Kidney epithelial cell (primary cell): Measurements from ENCODE around the gene SORL1. TPM values are rescaled to one million over a fixed set of nuclear protein-coding genes. Genes with fewer than 3 reads are reported as not detected.

ENCODE experiments used
- DNase-seq: peaks from one replicate; pipeline ENCODE4 v3.0.0-alpha.2; 2010; ENCODE audit warnings: low read depth
- H3K27me3 ChIP-seq: 2 replicates; pipeline ENCODE4 v1.6.0; 2011; ENCODE audit warnings: low read length; ENCODE audit not compliant: control insufficient read depth, insufficient read depth
- H3K36me3 ChIP-seq: 2 replicates; pipeline ENCODE4 v1.5.1; 2011; ENCODE audit warnings: low read length; ENCODE audit not compliant: control insufficient read depth, insufficient read depth
- H3K4me3 ChIP-seq: 2 replicates; pipeline ENCODE4 v1.5.1; 2011; ENCODE audit warnings: low read depth, mild to moderate bottlenecking, control low read depth, low read length
- total RNA-seq: library from RNA; depleted of rRNA; stranded (reverse); fragments of >200 nt; gene quantifications from 2 replicates; pipeline ENCODE4 v1.2.3, GENCODE V29; 2015
- TF ChIP-seq, protein P1 (sequence below): IDR thresholded peaks from 2 replicates; pipeline ENCODE4 v1.5.1; 2011; ENCODE audit warnings: mild to moderate bottlenecking, moderate library complexity, low read length, control low read depth, inconsistent platforms; ENCODE audit not compliant: insufficient read depth, poor library complexity, severe bottlenecking

Gene SORL1
- total RNA-seq, 1 donor from 2014 or later, result 4.1 TPM

DNA sequence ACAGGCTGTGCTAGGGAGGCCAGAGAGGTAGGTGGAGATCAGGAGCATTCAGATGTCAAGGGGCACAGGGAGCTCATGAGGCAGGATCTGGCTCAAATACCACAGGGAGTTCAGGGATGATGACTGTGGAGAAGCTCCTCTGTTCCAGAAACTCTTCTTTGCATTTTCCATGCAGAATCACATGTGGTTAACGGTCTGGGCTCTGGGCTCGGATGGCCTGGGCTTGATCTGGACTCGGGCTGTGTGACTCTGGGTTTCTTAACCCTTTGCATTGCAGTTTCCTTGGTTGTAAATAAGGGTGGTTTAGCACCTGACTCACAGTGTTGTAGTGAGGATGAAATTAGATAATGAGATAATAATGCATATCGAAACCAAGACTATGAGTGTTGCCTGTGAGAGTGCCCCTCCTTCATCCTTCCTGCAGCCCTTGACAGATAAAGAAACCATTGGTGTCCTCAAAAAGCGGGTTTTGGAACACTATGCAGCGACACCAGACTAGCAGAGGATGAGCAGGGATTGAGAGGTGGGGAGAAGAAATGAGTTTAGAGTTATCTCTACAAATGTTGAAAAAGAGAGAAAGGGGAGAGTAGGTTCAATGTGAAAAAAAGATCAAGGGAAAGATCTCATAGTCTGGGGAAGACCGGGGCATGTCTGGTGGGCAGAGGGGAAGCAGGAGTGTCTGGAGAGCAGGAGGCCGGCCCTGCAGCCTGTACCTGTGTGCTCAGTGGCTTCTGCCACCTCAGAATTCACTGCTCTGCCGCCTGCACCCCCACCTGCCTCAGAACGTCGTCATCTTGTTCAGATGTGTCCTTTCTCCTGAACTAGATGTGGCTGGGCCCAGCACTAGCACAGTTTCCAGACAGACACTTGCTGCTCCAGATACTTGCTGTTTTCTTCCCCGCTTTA lies 198.5 kb downstream of the SORL1 start:
- no peaks in the 10 kb centered on the region for H3K27me3 ChIP-seq
- H3K36me3 ChIP-seq, result no peaks in the 10 kb centered on the region
- H3K4me3 ChIP-seq, result no peak overlapping the region
- TF ChIP-seq, protein P1, sequence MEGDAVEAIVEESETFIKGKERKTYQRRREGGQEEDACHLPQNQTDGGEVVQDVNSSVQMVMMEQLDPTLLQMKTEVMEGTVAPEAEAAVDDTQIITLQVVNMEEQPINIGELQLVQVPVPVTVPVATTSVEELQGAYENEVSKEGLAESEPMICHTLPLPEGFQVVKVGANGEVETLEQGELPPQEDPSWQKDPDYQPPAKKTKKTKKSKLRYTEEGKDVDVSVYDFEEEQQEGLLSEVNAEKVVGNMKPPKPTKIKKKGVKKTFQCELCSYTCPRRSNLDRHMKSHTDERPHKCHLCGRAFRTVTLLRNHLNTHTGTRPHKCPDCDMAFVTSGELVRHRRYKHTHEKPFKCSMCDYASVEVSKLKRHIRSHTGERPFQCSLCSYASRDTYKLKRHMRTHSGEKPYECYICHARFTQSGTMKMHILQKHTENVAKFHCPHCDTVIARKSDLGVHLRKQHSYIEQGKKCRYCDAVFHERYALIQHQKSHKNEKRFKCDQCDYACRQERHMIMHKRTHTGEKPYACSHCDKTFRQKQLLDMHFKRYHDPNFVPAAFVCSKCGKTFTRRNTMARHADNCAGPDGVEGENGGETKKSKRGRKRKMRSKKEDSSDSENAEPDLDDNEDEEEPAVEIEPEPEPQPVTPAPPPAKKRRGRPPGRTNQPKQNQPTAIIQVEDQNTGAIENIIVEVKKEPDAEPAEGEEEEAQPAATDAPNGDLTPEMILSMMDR, result no peak
- DNase-seq, result no peak

DNA sequence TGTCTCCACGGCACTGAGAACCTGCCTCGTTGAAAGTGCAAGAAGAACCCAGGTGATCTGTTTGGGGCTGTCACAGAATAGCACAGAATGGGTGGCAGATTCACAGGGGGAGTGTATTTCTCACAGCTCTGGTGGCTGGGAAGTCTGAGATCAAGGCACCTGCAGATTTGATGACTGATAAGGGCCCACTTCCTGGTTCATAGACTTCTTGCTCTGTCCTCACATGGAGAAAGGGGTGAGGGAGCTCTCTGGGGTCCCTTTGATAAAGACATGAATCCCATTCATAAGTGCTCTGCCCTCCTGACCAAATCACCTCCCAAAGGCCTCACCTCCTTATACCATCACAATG lies 199.1 kb downstream of the SORL1 start:
- H3K4me3 ChIP-seq, result no peak overlapping the region
- TF ChIP-seq, protein P1, result no peak
- no peaks in the 10 kb centered on the region for H3K27me3 ChIP-seq
- DNase-seq, result no peak
- no peaks in the 10 kb centered on the region for H3K36me3 ChIP-seq

DNA sequence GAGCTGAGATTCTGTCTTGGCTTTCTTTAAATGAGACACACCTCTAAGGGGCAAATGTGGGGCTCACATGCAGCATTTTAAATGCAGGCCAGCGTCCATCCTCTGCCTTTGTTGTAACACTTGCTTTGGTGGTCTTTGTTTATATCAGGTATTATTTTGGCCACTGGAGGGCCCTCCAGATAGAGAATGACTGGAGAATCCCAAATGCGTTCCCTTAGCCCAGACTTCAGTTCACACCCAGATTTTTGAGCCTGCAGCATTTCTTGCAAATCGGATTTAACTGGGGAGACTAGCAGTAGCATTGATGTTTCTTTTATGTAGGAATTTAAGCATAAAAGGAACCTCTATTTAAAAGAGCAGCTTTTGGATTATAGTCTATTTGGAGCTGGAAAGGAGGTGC lies 200.9 kb downstream of the SORL1 start:
- TF ChIP-seq, protein P1, result peak; percentile 31
- DNase-seq, result no peak
- no peaks in the 10 kb centered on the region for H3K36me3 ChIP-seq
- H3K4me3 ChIP-seq, result no peak overlapping the region
- H3K27me3 ChIP-seq, result no peaks in the 10 kb centered on the region

DNA sequence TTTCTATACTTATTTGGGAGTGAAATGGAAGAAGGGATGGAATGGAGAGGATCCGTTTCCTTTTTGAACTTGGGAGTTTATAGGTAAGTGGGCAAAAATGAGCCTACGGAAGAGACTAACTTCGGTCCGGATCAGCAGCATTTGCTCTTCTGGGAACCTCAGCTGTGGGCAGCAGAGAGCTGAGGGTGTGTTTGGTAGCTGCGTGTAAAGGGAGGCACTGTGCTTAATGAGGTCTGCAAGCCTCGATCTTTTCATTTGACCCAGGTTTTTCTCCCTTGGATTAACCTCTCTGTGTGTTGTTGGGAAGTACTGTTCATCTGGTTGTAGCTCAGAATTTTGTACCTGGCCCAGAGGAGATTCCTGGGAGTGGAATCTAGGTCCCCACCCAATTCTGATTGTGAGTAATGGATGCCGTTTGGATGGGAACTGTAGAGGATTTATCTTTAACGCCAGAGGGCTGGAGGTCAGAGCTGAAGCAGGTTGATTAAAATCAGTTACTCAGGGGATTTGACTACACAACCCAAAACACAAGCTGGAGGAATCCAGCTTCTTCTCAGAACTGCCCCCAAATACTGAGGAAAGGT lies 202.2 kb downstream of the SORL1 start:
- TF ChIP-seq, protein P1, result no peak
- no peaks in the 10 kb centered on the region for H3K27me3 ChIP-seq
- DNase-seq, result no peak
- H3K4me3 ChIP-seq, result no peak overlapping the region
- H3K36me3 ChIP-seq, result no peaks in the 10 kb centered on the region

DNA sequence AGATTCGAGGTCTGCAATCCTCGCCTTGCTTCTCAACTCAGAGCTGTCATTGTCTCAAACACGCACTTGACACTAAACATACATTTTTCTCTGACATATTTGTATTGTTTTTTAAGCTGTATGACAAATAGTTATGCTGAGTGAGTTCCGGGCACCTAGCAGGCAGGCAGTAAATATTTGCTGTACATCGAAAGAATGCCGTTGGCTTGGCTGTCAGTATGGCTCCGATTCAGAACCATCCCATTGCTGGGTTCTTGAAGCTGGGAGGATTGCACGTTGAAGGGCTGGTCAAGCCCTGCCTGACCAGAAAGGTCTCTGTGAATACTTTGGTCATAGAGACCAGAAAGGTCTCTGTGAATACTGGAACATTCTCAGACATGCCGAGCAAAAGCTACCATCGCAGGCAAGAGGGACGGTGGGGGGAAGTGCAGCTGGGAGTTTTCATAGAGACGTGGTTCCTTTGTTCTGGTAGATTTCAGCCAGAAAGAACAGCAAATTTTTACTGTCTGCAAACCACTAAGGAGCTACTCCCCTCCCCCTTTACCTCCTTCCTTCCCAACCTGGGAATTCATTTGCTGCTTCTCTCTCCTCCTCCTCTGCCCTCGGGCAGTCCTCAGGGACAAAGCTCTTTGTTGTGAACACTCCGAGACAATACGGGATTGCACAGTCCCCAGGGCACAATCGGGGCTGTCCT lies 202.9 kb downstream of the SORL1 start:
- Histone ChIP-seq H3K4me3 (peak overlapping the region; percentile 40), H3K36me3 (no peaks in the 10 kb centered on the region), H3K27me3 (no peaks in the 10 kb centered on the region)
- TF ChIP-seq, protein P1, result no peak
- no peak for DNase-seq
